OCI-LY7 (cell line): ENCODE results near the gene FAM181A.

ENCODE experiments used
- CTCF ChIP-seq: fragments of 200-600 bp; sonication (generic); conservative IDR thresholded peaks from 2 replicates; pipeline ENCODE4 v1.5.1; 2014; ENCODE audit warnings: mild to moderate bottlenecking, antibody characterized with exemption, low read length, moderate library complexity, mixed read lengths
- EZH2phosphoT487 ChIP-seq: fragments of 200-600 bp; sonication (generic); IDR thresholded peaks from 2 replicates; pipeline ENCODE4 v1.6.1; 2018; ENCODE audit warnings: low read depth, borderline replicate concordance, mild to moderate bottlenecking, mixed run types, antibody characterized with exemption, low read length, moderate library complexity, mixed read lengths

DNA sequence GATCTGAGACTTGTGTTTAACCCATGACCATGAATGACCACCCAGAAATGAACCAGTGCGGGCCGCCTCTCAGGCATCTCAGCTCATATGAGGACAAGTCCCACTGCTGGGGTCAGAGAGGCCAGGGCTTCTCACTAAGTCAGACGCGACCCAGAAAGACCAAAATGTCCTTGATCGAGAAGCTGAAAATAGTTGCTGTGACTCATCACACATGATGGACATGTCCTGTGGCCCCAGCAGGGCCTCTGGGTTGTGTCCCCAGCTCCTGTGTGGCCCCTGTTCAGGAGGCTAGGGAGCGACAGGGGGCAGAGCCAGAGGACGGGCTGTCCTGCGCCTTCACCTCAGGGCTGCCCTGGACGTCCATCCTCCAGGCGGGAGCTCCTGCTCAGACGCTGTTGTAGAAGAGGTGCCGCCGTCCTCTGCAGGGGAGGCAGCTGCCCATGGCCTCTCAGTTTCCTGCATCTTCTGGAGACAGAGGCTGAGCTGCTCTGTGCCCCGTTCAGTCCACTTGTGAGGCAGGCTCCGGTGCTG, 29.0 kb upstream of the FAM181A start:
- TF ChIP-seq CTCF: no peak
- TF ChIP-seq EZH2phosphoT487: no peak
